Measurements from ENCODE around the gene ZNF511.

- TF ChIP-seq CTCF (IDR thresholded peaks at IDR 0.05) (no peak), POLR2A (IDR thresholded peaks at IDR 0.05) (peak in 1 of 4 donors; percentile 18), EP300 (IDR thresholded peaks at IDR 0.05) (no peak)
Observed at GRCh38 chr10:133264461-133264860, 44.3 kb upstream of the ZNF511 start.

All from upper lobe of left lung (tissue), 4 donors.